SU-DHL-6 (cell line): Measurements from ENCODE around the gene EIF4B.
"Not testable (repeated sequence)": the region's sequence is repeated elsewhere in the genome, so short reads cannot be mapped to it uniquely, and the experiment has no call there.

ENCODE experiments used
- H2AFZ ChIP-seq: fragments of 200-600 bp; sonication (generic); 2 replicates; pipeline ENCODE4 v1.6.1; 2014; ENCODE audit warnings: low read depth, mild to moderate bottlenecking, moderate library complexity, mixed read lengths, antibody characterized with exemption, low read length; ENCODE audit not compliant: severe bottlenecking
- H3F3A ChIP-seq: fragments of 200-600 bp; shearing (Covaris generic); 2 replicates; pipeline ENCODE4 v1.6.0; 2016; ENCODE audit warnings: antibody characterized with exemption, mild to moderate bottlenecking; ENCODE audit not compliant: insufficient read depth
- H3K27ac ChIP-seq: fragments of 200-600 bp; sonication (generic); 2 replicates; pipeline ENCODE4 v1.5.1; 2016; ENCODE audit warnings: low read depth, mild to moderate bottlenecking, low read length, moderate library complexity, mixed read lengths
- H3K27me3 ChIP-seq: fragments of 200-600 bp; sonication (generic), shearing (Covaris generic); 2 replicates; pipeline ENCODE4 v1.6.0; 2014; ENCODE audit warnings: mild to moderate bottlenecking, low read length
- H3K36me3 ChIP-seq: fragments of 200-600 bp; sonication (generic); 2 replicates; pipeline ENCODE4 v1.6.1; 2014; ENCODE audit warnings: mild to moderate bottlenecking, low read length, mixed read lengths
- H3K4me2 ChIP-seq: fragments of 300-600, 200-600 bp; shearing (Covaris generic), sonication (generic); 2 replicates; pipeline ENCODE4 v1.6.0; 2014; ENCODE audit warnings: low read length, low read depth, mild to moderate bottlenecking; ENCODE audit not compliant: poor library complexity, severe bottlenecking
- H3K4me3 ChIP-seq: fragments of 200-600 bp; sonication (generic); 2 replicates; pipeline ENCODE4 v1.5.1; 2014; ENCODE audit warnings: antibody characterized with exemption, low read length, mild to moderate bottlenecking, mixed read lengths; ENCODE audit not compliant: insufficient read depth, poor library complexity, severe bottlenecking
- H3K79me2 ChIP-seq: fragments of 200-600 bp; sonication (generic); 2 replicates; pipeline ENCODE4 v1.6.1; 2014; ENCODE audit warnings: mild to moderate bottlenecking, low read length, moderate library complexity; ENCODE audit not compliant: insufficient read depth
- H3K9ac ChIP-seq: fragments of 200-600 bp; sonication (generic); 2 replicates; pipeline ENCODE4 v1.7.0; 2014; ENCODE audit warnings: mild to moderate bottlenecking, low read length
- H3K9me2 ChIP-seq: fragments of 200-600 bp; sonication (generic); replicated peaks from 2 replicates; pipeline ENCODE4 v1.6.1; 2014; ENCODE audit warnings: low read length; ENCODE audit not compliant: insufficient read depth
- H3K9me3 ChIP-seq: fragments of 200-600 bp; sonication (generic); 2 replicates; pipeline ENCODE4 v1.6.1; 2014; ENCODE audit warnings: low read length, mixed read lengths; ENCODE audit not compliant: insufficient read depth
- H4K20me1 ChIP-seq: fragments of 200-600 bp; sonication (generic); 2 replicates; pipeline ENCODE4 v1.6.1; 2014; ENCODE audit warnings: low read depth, mild to moderate bottlenecking, antibody characterized with exemption, low read length, moderate library complexity, mixed read lengths
- CTCF ChIP-seq: fragments of 200-600 bp; sonication (generic); IDR thresholded peaks from one replicate; pipeline ENCODE4 v1.5.1; 2017; ENCODE audit warnings: antibody characterized with exemption, mild to moderate bottlenecking, low read length, moderate library complexity; ENCODE audit not compliant: insufficient read depth, poor library complexity, severe bottlenecking
- EZH2phosphoT487 ChIP-seq: fragments of 200-600 bp; sonication (generic), shearing (Covaris generic); conservative IDR thresholded peaks from 2 replicates; pipeline ENCODE4 v1.6.1; 2018; ENCODE audit warnings: mild to moderate bottlenecking, antibody characterized with exemption, low read length, moderate library complexity, mixed read lengths

EIF4B gene

GRCh38 chr12:53007343-53007742 lies 1.1 kb downstream of the EIF4B start:
- peaks cover 24% of the 10 kb centered on the region for H3K36me3 ChIP-seq
- peak overlapping the region; percentile 85 for H3K27ac ChIP-seq
- H3F3A ChIP-seq, result peaks cover 9% of the 10 kb centered on the region
- H4K20me1 ChIP-seq, result peaks cover 42% of the 10 kb centered on the region
- no peaks in the 10 kb centered on the region for H3K9me3 ChIP-seq
- no peak overlapping the region for H2AFZ ChIP-seq
- peak overlapping the region; percentile 97 for H3K4me2 ChIP-seq
- H3K4me3 ChIP-seq, result peak overlapping the region; percentile 74
- H3K27me3 ChIP-seq, result no peaks in the 10 kb centered on the region
- peaks cover 61% of the 10 kb centered on the region for H3K79me2 ChIP-seq
- TF ChIP-seq EZH2phosphoT487, result no peak
- TF ChIP-seq CTCF, result no peak
- H3K9me2 ChIP-seq, result no peaks in the 10 kb centered on the region
- H3K9ac ChIP-seq, result peak overlapping the region; percentile 99

- not testable (repeated sequence) for H3F3A ChIP-seq, H3K27ac ChIP-seq, H3K9me3 ChIP-seq, H2AFZ ChIP-seq, H3K27me3 ChIP-seq, H3K9me2 ChIP-seq
- H4K20me1 ChIP-seq, result peaks cover 50% of the 10 kb centered on the region
- peaks cover 75% of the 10 kb centered on the region for H3K79me2 ChIP-seq
- peak overlapping the region; percentile 97 for H3K4me2 ChIP-seq
- H3K9ac ChIP-seq, result peak overlapping the region; percentile 99
- H3K4me3 ChIP-seq, result peak overlapping the region; percentile 74
- peaks cover 28% of the 10 kb centered on the region for H3K36me3 ChIP-seq
Observed at GRCh38 chr12:53008760-53009159, 2.5 kb downstream of the EIF4B start.

GRCh38 chr12:53010955-53011354 lies 4.7 kb downstream of the EIF4B start:
- Histone ChIP-seq H3K9ac (no peak overlapping the region), H3K27ac (no peak overlapping the region), H3F3A (peaks cover 14% of the 10 kb centered on the region), H2AFZ (no peak overlapping the region), H3K79me2 (peaks cover 97% of the 10 kb centered on the region), H3K4me2 (peak overlapping the region; percentile 9), H3K9me3 (no peaks in the 10 kb centered on the region), H3K9me2 (no peaks in the 10 kb centered on the region), H4K20me1 (peaks cover 67% of the 10 kb centered on the region), H3K27me3 (no peaks in the 10 kb centered on the region), H3K4me3 (no peak overlapping the region), H3K36me3 (peaks cover 32% of the 10 kb centered on the region)
- TF ChIP-seq EZH2phosphoT487 (no peak), CTCF (no peak)

GRCh38 chr12:53011889-53012288 lies 5.6 kb downstream of the EIF4B start:
- no peaks in the 10 kb centered on the region for H3K9me2 ChIP-seq
- H3K79me2 ChIP-seq, result peaks cover 100% of the 10 kb centered on the region
- no peak overlapping the region for H3K4me3 ChIP-seq
- peaks cover 75% of the 10 kb centered on the region for H4K20me1 ChIP-seq
- TF ChIP-seq EZH2phosphoT487 (no peak), CTCF (no peak)
- no peaks in the 10 kb centered on the region for H3K27me3 ChIP-seq
- H3K9me3 ChIP-seq, result no peaks in the 10 kb centered on the region
- no peak overlapping the region for H3K9ac ChIP-seq
- H3K36me3 ChIP-seq, result peaks cover 41% of the 10 kb centered on the region
- H3K4me2 ChIP-seq, result no peak overlapping the region
- H3F3A ChIP-seq, result peaks cover 18% of the 10 kb centered on the region
- no peak overlapping the region for H2AFZ ChIP-seq
- H3K27ac ChIP-seq, result no peak overlapping the region
